Astrocyte (in vitro differentiated cells and primary cell): Measurements from ENCODE around the gene FBXO3.

Experiments
- EZH2 ChIP-seq: IDR thresholded peaks from 2 replicates; pipeline ENCODE4 v1.6.1; 2012; ENCODE audit warnings: mild to moderate bottlenecking, low read length, inconsistent platforms; ENCODE audit not compliant: insufficient read depth
- TF ChIP-seq, protein P1 (sequence below): IDR thresholded peaks from 2 replicates; pipeline ENCODE4 v1.5.1; 2011; ENCODE audit warnings: low read depth, mild to moderate bottlenecking, inconsistent platforms, low read length, moderate library complexity; ENCODE audit not compliant: insufficient read depth

- TF ChIP-seq, protein P1, sequence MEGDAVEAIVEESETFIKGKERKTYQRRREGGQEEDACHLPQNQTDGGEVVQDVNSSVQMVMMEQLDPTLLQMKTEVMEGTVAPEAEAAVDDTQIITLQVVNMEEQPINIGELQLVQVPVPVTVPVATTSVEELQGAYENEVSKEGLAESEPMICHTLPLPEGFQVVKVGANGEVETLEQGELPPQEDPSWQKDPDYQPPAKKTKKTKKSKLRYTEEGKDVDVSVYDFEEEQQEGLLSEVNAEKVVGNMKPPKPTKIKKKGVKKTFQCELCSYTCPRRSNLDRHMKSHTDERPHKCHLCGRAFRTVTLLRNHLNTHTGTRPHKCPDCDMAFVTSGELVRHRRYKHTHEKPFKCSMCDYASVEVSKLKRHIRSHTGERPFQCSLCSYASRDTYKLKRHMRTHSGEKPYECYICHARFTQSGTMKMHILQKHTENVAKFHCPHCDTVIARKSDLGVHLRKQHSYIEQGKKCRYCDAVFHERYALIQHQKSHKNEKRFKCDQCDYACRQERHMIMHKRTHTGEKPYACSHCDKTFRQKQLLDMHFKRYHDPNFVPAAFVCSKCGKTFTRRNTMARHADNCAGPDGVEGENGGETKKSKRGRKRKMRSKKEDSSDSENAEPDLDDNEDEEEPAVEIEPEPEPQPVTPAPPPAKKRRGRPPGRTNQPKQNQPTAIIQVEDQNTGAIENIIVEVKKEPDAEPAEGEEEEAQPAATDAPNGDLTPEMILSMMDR, result no peak
- no peak for TF ChIP-seq EZH2
These were observed 31.0 kb downstream of the FBXO3 start for GRCh38 chr11:33743291-33743690.
